Upper lobe of right lung (tissue), 1 donor: ENCODE data around the gene GKAP1. TPM values are rescaled to one million over a fixed set of nuclear protein-coding genes. Genes with fewer than 3 reads are reported as not detected.

Experiments
- ATAC-seq: fragments of 200-7000 bp; cut with Tn5 transposase; one replicate; pipeline ENCODE4 v1.9.1; 2020; ENCODE audit warnings: mild to moderate bottlenecking, moderate library complexity
- DNase-seq: peaks from one replicate; pipeline ENCODE4 v3.0.0-alpha.2; 2020
- H3K27ac ChIP-seq: fragments of 200-600 bp; one replicate; pipeline ENCODE4 v1.8.0; 2022
- H3K27me3 ChIP-seq: fragments of 200-600 bp; one replicate; pipeline ENCODE4 v1.8.0; 2022; ENCODE audit warnings: mild to moderate bottlenecking
- H3K36me3 ChIP-seq: fragments of 200-600 bp; one replicate; pipeline ENCODE4 v1.8.0; 2022
- H3K4me1 ChIP-seq: fragments of 200-600 bp; one replicate; pipeline ENCODE4 v1.8.0; 2022
- H3K4me3 ChIP-seq: fragments of 200-600 bp; one replicate; pipeline ENCODE4 v1.8.0; 2022; ENCODE audit warnings: mild to moderate bottlenecking
- H3K9me3 ChIP-seq: fragments of 200-600 bp; one replicate; pipeline ENCODE4 v1.8.0; 2022
- intact Hi-C: fragments of 100-400 bp; cut with DNase I; formaldehyde crosslinking; loops from one replicate; pipeline ENCODE4 v1.11.0; 2022
- total RNA-seq: library from RNA; stranded (reverse); fragmentation: NEBNext Ultra II Directional; extraction: Animal tissue kit (Norgen Biotek cat#: 25700); gene quantifications from one replicate; pipeline ENCODE4 v1.2.1, GENCODE V29; 2021
- TF ChIP-seq, protein P1 (sequence below): fragments of 200-600 bp; IDR thresholded peaks from one replicate; pipeline ENCODE4 v1.8.0; 2022; ENCODE audit warnings: antibody characterized with exemption
- donor health status: DM: no; HTN: yes; CAD: no; lungs with severe emphysema.

Gene GKAP1
- total RNA-seq, 1 donor from 2014 or later: 5.4 TPM

DNA sequence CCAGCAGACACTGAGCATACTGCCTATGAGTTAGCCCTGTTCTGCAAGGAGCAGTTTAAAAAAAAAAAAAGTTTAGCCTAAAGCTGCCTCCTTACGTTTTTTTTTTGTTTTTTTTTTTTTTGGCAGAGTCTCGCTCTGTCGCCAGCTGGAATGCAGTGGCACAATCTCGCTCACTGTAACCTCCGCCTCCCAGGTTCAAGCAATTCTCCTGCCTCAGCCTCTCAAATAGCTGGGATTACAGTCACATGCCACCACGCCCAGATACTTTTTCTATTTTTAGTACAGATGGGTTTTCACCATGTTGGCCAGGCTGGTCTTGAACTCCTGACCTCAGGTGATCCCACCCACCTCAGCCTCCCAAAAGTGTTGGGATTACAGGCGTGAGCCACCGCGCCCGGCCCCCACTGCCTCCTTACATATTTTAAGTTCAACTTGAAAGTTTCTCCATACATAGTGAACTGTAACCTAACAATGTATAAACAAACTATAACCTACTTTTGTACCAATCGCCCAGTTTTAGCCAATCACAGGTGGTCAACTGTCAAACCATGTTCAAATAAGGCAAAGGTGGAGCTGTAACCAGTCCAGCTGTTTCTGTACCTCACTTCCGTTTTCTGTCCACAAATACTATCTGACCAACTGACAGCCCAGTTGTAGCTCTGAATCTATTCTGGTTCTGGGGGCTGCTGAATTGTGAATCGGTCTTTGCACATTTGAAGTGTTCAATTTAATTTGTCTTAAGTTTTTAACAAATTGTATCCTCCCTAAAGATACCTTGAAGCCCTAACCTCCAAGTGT, 17.1 kb downstream of the GKAP1 start:
- no peak for ATAC-seq
- DNase-seq: no peak

DNA sequence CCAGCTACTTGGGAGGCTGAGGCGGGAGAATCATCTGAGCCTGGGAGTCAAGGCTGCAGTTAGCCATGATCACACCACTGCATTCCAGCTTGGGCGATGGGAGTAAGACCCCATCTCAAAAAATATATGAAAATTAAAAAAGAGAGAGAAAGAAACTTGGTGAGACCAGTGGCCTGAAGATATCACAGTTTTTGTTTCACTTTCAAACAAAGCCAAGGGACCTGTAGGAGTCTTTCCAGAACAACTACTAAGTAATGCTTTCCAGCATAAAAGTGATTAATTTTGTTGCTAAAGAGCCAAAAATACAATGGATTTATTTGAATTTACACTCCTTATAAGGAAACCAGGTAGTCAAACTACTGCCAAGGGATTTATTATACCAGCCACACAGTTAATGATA, 23.5 kb downstream of the GKAP1 start:
- DNase-seq (no peak), ATAC-seq (no peak)
- Histone ChIP-seq H3K36me3 (peaks cover 7% of the 10 kb centered on the region), H3K9me3 (no peaks in the 10 kb centered on the region), H3K27ac (no peak overlapping the region), H3K4me1 (no peaks in the 10 kb centered on the region), H3K27me3 (no peaks in the 10 kb centered on the region), H3K4me3 (no peak overlapping the region)
- TF ChIP-seq, protein P1, sequence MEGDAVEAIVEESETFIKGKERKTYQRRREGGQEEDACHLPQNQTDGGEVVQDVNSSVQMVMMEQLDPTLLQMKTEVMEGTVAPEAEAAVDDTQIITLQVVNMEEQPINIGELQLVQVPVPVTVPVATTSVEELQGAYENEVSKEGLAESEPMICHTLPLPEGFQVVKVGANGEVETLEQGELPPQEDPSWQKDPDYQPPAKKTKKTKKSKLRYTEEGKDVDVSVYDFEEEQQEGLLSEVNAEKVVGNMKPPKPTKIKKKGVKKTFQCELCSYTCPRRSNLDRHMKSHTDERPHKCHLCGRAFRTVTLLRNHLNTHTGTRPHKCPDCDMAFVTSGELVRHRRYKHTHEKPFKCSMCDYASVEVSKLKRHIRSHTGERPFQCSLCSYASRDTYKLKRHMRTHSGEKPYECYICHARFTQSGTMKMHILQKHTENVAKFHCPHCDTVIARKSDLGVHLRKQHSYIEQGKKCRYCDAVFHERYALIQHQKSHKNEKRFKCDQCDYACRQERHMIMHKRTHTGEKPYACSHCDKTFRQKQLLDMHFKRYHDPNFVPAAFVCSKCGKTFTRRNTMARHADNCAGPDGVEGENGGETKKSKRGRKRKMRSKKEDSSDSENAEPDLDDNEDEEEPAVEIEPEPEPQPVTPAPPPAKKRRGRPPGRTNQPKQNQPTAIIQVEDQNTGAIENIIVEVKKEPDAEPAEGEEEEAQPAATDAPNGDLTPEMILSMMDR: no peak
- intact Hi-C loops: no loop called here

More for the DNA sequence above, 17.1 kb downstream of the GKAP1 start:
- Histone ChIP-seq H3K27ac (no peak overlapping the region), H3K36me3 (peaks cover 7% of the 10 kb centered on the region), H3K27me3 (no peaks in the 10 kb centered on the region), H3K9me3 (no peaks in the 10 kb centered on the region), H3K4me3 (no peak overlapping the region), H3K4me1 (no peaks in the 10 kb centered on the region)
- TF ChIP-seq, protein P1: no peak
- intact Hi-C loops: no loop called here

DNA sequence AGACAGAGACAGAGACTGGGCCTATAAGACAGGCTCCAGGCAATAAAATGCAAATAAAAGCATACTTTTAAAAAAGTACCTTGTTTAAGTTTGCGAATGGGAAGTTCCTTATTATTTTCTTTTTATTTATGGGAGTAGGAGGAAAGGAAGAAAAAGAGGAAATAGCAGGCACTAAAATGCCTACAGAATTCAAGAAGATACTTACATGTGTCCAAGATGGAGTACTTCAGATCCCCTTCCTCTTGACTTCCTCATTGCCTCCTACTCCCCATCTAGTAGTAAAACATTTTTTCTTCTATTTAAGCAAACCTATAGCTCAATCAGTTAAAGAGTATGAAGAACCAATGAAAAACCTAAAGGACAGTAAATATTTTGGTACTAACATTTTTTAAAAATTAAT, 24.8 kb downstream of the GKAP1 start:
- ATAC-seq (no peak), DNase-seq (no peak)
- intact Hi-C loops: no loop called here
- H3K27me3 ChIP-seq: no peaks in the 10 kb centered on the region
- no peak overlapping the region for H3K27ac ChIP-seq
- H3K36me3 ChIP-seq: no peaks in the 10 kb centered on the region
- TF ChIP-seq, protein P1: no peak
- no peak overlapping the region for H3K4me3 ChIP-seq
- no peaks in the 10 kb centered on the region for H3K9me3 ChIP-seq
- H3K4me1 ChIP-seq: no peaks in the 10 kb centered on the region

DNA sequence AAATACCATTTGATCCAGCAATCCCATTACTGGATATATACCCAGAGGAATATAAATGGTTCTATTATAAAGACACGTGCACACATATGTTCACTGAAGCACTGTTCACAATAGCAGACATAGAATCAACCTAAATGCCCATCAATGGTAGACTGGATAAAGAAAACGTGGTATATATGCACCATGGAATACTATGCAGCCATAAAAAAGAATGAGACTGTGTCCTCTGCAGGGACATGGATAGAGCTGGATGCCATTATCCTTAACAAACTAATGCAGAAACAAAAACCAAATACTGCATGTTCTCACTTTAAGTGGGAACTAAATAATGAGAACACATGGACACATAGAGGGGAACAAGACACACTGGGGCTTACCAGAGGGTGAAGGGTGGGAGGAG, 39.4 kb downstream of the GKAP1 start:
- ATAC-seq (no peak), DNase-seq (no peak)
- TF ChIP-seq, protein P1: no peak
- H3K4me3 ChIP-seq: no peak overlapping the region
- H3K27ac ChIP-seq: no peak overlapping the region
- intact Hi-C loops: no loop called here
- no peaks in the 10 kb centered on the region for H3K4me1 ChIP-seq
- H3K36me3 ChIP-seq: no peaks in the 10 kb centered on the region
- no peaks in the 10 kb centered on the region for H3K9me3 ChIP-seq
- no peaks in the 10 kb centered on the region for H3K27me3 ChIP-seq

DNA sequence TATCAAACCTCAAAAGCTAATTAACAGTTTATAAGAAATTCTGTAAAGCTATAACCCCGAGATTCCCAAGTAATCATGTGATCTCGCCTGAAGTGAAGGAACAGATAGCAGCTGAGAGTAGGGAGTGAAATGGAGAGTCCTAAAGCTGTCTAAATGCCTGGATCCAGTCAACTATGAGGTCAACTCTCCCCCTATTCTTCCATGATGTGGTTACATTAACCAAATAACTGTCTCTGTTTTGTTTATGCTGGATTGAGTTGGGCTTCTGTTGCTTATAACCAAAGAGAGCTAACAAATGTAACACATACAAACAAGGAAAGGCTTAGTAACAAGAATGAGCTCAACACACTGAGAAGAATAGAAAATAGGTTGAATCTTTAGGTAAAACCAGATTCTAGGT, 41.6 kb downstream of the GKAP1 start:
- ATAC-seq (no peak), DNase-seq (no peak)
- intact Hi-C loops: no loop called here
- H3K27ac ChIP-seq: no peak overlapping the region
- no peak overlapping the region for H3K4me3 ChIP-seq
- no peaks in the 10 kb centered on the region for H3K27me3 ChIP-seq
- H3K4me1 ChIP-seq: no peaks in the 10 kb centered on the region
- no peaks in the 10 kb centered on the region for H3K36me3 ChIP-seq
- no peaks in the 10 kb centered on the region for H3K9me3 ChIP-seq
- TF ChIP-seq, protein P1: no peak
